Measurements from ENCODE around the gene GPR84. TPM values are rescaled to one million over a fixed set of nuclear protein-coding genes. Genes with fewer than 3 reads are reported as not detected.

GPR84 gene
- total RNA-seq, 1 donor from 2014 or later: not detected

DNA sequence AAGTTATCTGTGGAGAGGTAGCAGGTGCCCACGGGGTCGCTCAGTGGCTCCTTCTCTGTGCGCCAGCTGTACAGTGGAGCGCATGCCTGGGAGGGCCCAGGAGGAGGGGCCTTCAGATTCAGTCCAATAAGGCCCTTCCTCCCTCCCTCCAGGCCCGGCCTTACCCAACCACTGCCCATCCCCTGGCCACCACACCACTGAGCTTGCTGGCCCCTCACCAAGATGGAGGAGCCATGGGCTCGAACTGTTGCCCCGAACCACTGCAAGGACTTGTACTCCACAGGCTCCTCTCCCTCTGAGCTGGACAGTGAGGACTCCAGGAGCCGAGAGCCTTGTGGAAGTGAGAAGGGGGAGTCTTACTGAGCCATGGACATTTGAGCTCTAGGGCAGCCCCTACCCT lies 45.0 kb upstream of the GPR84 start:
- Histone ChIP-seq H3K4me3 (ENCODE audit: low read depth, low read length) (no peak overlapping the region), H3K27me3 (ENCODE audit: control insufficient read depth, insufficient read depth, low read length) (no peaks in the 10 kb centered on the region), H3K36me3 (ENCODE audit: control insufficient read depth, insufficient read depth, low read length) (peaks cover 5% of the 10 kb centered on the region)
- DNase-seq (ENCODE audit: low read depth): no peak
- TF ChIP-seq CTCF (IDR thresholded peaks at IDR 0.05; ENCODE audit: insufficient read depth, low read length, poor library complexity, severe bottlenecking): no peak

DNA sequence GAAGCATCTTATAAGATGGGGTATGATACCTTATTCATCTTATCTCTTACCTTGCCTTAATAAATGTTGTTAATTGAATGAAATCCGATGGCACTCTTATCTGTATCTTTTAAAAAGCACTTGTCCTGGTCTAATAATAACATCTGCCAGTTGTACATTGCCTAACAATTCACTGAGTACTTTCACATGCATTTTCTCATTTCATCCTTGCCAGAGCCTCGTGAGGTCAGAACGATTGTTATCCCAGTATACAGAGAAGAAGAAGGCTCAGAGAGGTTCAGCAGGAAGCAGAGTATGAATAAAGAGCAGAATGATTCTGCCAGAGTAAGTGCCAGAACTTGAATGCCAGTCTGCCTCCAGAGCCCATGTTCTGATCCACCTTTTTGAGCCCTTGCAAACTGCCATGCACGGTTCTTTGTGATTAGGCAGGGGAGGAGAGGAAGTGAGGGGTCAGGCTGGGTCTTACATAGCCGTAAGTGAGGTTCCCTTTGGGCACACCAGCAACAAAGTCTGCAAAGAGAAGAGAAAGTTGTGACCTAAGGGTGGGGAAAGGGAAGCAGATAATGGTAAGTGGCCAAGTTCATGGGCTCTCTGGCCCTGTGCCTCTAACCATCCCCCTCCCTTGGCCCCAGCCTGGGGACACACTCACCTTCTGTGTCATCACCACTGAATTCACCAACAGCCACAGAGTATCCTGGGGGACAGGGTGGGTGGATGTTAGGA lies 43.1 kb upstream of the GPR84 start:
- no peak for TF ChIP-seq CTCF (IDR thresholded peaks at IDR 0.05; ENCODE audit: insufficient read depth, low read length, poor library complexity, severe bottlenecking)
- no peaks in the 10 kb centered on the region for H3K27me3 ChIP-seq (ENCODE audit: control insufficient read depth, insufficient read depth, low read length)
- H3K36me3 ChIP-seq (ENCODE audit: control insufficient read depth, insufficient read depth, low read length): peaks cover 7% of the 10 kb centered on the region
- DNase-seq (ENCODE audit: low read depth): no peak
- no peak overlapping the region for H3K4me3 ChIP-seq (ENCODE audit: low read depth, low read length)

GRCh38 chr12:54405573-54405972 lies 41.3 kb upstream of the GPR84 start:
- no peak overlapping the region for H3K4me3 ChIP-seq (ENCODE audit: low read depth, low read length)
- H3K27me3 ChIP-seq (ENCODE audit: control insufficient read depth, insufficient read depth, low read length): no peaks in the 10 kb centered on the region
- DNase-seq (ENCODE audit: low read depth): no peak
- peaks cover 12% of the 10 kb centered on the region for H3K36me3 ChIP-seq (ENCODE audit: control insufficient read depth, insufficient read depth, low read length)
- no peak for TF ChIP-seq CTCF (IDR thresholded peaks at IDR 0.05; ENCODE audit: insufficient read depth, low read length, poor library complexity, severe bottlenecking)

GRCh38 chr12:54405106-54405505 lies 40.8 kb upstream of the GPR84 start:
- H3K27me3 ChIP-seq (ENCODE audit: control insufficient read depth, insufficient read depth, low read length): no peaks in the 10 kb centered on the region
- H3K4me3 ChIP-seq (ENCODE audit: low read depth, low read length): no peak overlapping the region
- no peak for TF ChIP-seq CTCF (IDR thresholded peaks at IDR 0.05; ENCODE audit: insufficient read depth, low read length, poor library complexity, severe bottlenecking)
- peaks cover 12% of the 10 kb centered on the region for H3K36me3 ChIP-seq (ENCODE audit: control insufficient read depth, insufficient read depth, low read length)
- no peak for DNase-seq (ENCODE audit: low read depth)

- no peak for DNase-seq (ENCODE audit: low read depth)
- TF ChIP-seq CTCF (IDR thresholded peaks at IDR 0.05; ENCODE audit: insufficient read depth, low read length, poor library complexity, severe bottlenecking): peak; percentile 94
- Histone ChIP-seq H3K4me3 (ENCODE audit: low read depth, low read length) (no peak overlapping the region), H3K27me3 (ENCODE audit: control insufficient read depth, insufficient read depth, low read length) (no peaks in the 10 kb centered on the region), H3K36me3 (ENCODE audit: control insufficient read depth, insufficient read depth, low read length) (peaks cover 12% of the 10 kb centered on the region)
Observed at GRCh38 chr12:54404061-54405004, 40.0 kb upstream of the GPR84 start.

Measured in kidney epithelial cell (primary cell).